CD8-positive, alpha-beta memory T cell (primary cell): Measurements from ENCODE around the gene TMEM91. TPM values are rescaled to one million over a fixed set of nuclear protein-coding genes. Genes with fewer than 3 reads are reported as not detected.

Source experiments
- CTCF ChIA-PET: fragments of 350-600 bp; sonication (Branson Sonifier 250); formaldehyde crosslinking; loops from one replicate; lab custom pipeline; 2021; ENCODE audit warnings: antibody characterized with exemption; lab: Charles Lee
- POLR2A ChIA-PET: fragments of 350-600 bp; sonication (Branson Sonifier 250); formaldehyde crosslinking; loops from one replicate; lab custom pipeline; 2021; ENCODE audit warnings: antibody characterized with exemption; lab: Charles Lee
- DNase-seq, 5 donors: peaks; one replicate each; pipeline versions ENCODE4 v3.0.0 to v3.0.0-alpha.2; 2020 to 2022; ENCODE audit warnings: mixed read lengths in 1 of 5
- H3K27ac ChIP-seq: one replicate; pipeline ENCODE4 v1.7.0; 2013; ENCODE audit warnings: low read depth, mild to moderate bottlenecking, low read length, moderate library complexity
- H3K27me3 ChIP-seq: 2 replicates; pipeline ENCODE4 v1.7.0; 2013; ENCODE audit warnings: low read length, mild to moderate bottlenecking; ENCODE audit not compliant: insufficient read depth, poor library complexity, severe bottlenecking
- H3K36me3 ChIP-seq: 2 replicates; pipeline ENCODE4 v1.7.0; 2013; ENCODE audit warnings: mild to moderate bottlenecking, low read length, moderate library complexity; ENCODE audit not compliant: insufficient read depth
- H3K4me1 ChIP-seq: 2 replicates; pipeline ENCODE4 v1.7.0; 2013; ENCODE audit warnings: mild to moderate bottlenecking, low read length, moderate library complexity; ENCODE audit not compliant: insufficient read depth
- H3K4me3 ChIP-seq: 2 replicates; pipeline ENCODE4 v1.7.0; 2013; ENCODE audit warnings: mild to moderate bottlenecking, low read length
- H3K9me3 ChIP-seq: 2 replicates; pipeline ENCODE4 v1.7.0; 2013; ENCODE audit warnings: mild to moderate bottlenecking, low read length
- H3K27ac Mint-ChIP-seq, 8 donors: one replicate each; pipeline ENCODE4 v1.8.0; 2020 to 2021; ENCODE audit warnings: mixed read lengths in 8 of 8, mild to moderate bottlenecking in 6 of 8, inconsistent platforms in 3 of 8, moderate library complexity in 3 of 8
- H3K27me3 Mint-ChIP-seq, 2 donors: one replicate each; pipeline ENCODE4 v1.8.0; 2020 to 2021; ENCODE audit warnings: mixed read lengths in 2 of 2, mild to moderate bottlenecking in 1 of 2, moderate library complexity in 1 of 2
- H3K36me3 Mint-ChIP-seq, 3 donors: one replicate each; pipeline ENCODE4 v1.8.0; 2020 to 2021; ENCODE audit warnings: mixed read lengths in 3 of 3, inconsistent platforms in 1 of 3, mild to moderate bottlenecking in 1 of 3
- H3K4me1 Mint-ChIP-seq, 3 donors: one replicate each; pipeline ENCODE4 v1.8.0; 2020 to 2021; ENCODE audit warnings: mixed read lengths in 3 of 3, inconsistent platforms in 1 of 3, mild to moderate bottlenecking in 1 of 3
- H3K4me3 Mint-ChIP-seq, 7 donors: one replicate each; pipeline ENCODE4 v1.8.0; 2020 to 2021; ENCODE audit warnings: mixed read lengths in 7 of 7, mild to moderate bottlenecking in 6 of 7, moderate library complexity in 4 of 7, inconsistent platforms in 2 of 7
- H3K9me3 Mint-ChIP-seq, 5 donors: one replicate each; pipeline ENCODE4 v1.8.0; 2020 to 2022; ENCODE audit warnings: mixed read lengths in 5 of 5, mild to moderate bottlenecking in 3 of 5, moderate library complexity in 2 of 5, inconsistent platforms in 1 of 5
- polyA plus RNA-seq: library from polyadenylated mRNA; unstranded; fragments of 300-500 nt; fragmentation: Illumina TruSeq; gene quantifications from one replicate; pipeline ENCODE4 v1.2.3, GENCODE V29; 2021
- total RNA-seq, 2 experiments: library from RNA; stranded (reverse); gene quantifications; one replicate each; pipeline ENCODE4 v1.2.3, GENCODE V29; 2021

The TMEM91 gene
- total and polyA plus RNA-seq, 3 experiments from 2014 or later: 2.6 to 3.8 (median 3.7) TPM

- Mint-ChIP-seq H3K36me3 (peaks cover 22 to 75% (median 34%) of the 10 kb centered on the region in 3 donors), H3K4me1 (peaks cover 57 to 78% (median 69%) of the 10 kb centered on the region in 3 donors), H3K4me3 (peak overlapping the region in 6 of 7 donors; percentile 11 to 77 (median 40)), H3K9me3 (peaks cover 0 to 5% (median 0%) of the 10 kb centered on the region in 5 donors), H3K27me3 (peaks cover 0 to 9% of the 10 kb centered on the region in 2 donors), H3K27ac (peak overlapping the region in 7 of 8 donors; percentile 77 to 100 (median 94))
- H3K27ac ChIP-seq: no peak overlapping the region
- H3K4me3 ChIP-seq: no peak overlapping the region
- peaks cover 53% of the 10 kb centered on the region for H3K4me1 ChIP-seq
- ChIA-PET POLR2A (interaction anchor here (0.6 to 0.7 kb wide), 2 partner anchors 26 to 31 kb away, joined by 3 to 5 read pairs; no protein-coding TSS in a partner anchor), CTCF (interaction anchor here (1.1 to 1.2 kb wide), 2 partner anchors 21 to 23 kb away, joined by 3 to 5 read pairs; no protein-coding TSS in a partner anchor)
- no peaks in the 10 kb centered on the region for H3K27me3 ChIP-seq
- H3K9me3 ChIP-seq: no peaks in the 10 kb centered on the region
- DNase-seq: peak in 1 of 5 donors; percentile 24
- peaks cover 50% of the 10 kb centered on the region for H3K36me3 ChIP-seq
These were observed 45.2 kb upstream of the TMEM91 start for GRCh38 chr19:41330946-41331678.

- no peak overlapping the region for H3K27ac ChIP-seq
- peak overlapping the region in 4 of 7 donors; percentile 22 to 77 (median 50) for H3K4me3 Mint-ChIP-seq
- no peaks in the 10 kb centered on the region for H3K27me3 ChIP-seq
- H3K4me3 ChIP-seq: no peak overlapping the region
- no peak for DNase-seq
- POLR2A ChIA-PET: interaction anchor here (0.6 kb wide), 1 partner anchor 25 kb away, joined by 3 read pairs; no protein-coding TSS in a partner anchor
- H3K36me3 Mint-ChIP-seq: peaks cover 20 to 75% (median 31%) of the 10 kb centered on the region in 3 donors
- H3K36me3 ChIP-seq: peaks cover 50% of the 10 kb centered on the region
- peaks cover 0 to 7% of the 10 kb centered on the region in 2 donors for H3K27me3 Mint-ChIP-seq
- H3K27ac Mint-ChIP-seq: peak overlapping the region; percentile 43 to 100 (median 91)
- peaks cover 48 to 69% (median 60%) of the 10 kb centered on the region in 3 donors for H3K4me1 Mint-ChIP-seq
- no peaks in the 10 kb centered on the region for H3K9me3 ChIP-seq
- peaks cover 44% of the 10 kb centered on the region for H3K4me1 ChIP-seq
- H3K9me3 Mint-ChIP-seq: peaks cover 0 to 2% (median 0%) of the 10 kb centered on the region in 5 donors
- CTCF ChIA-PET: interaction anchor here (0.8 to 1.2 kb wide), 3 partner anchors 21 to 68 kb away, joined by 3 to 5 read pairs (median 3); partner anchors contain the start of gene HNRNPUL1
These were observed 44.3 kb upstream of the TMEM91 start for GRCh38 chr19:41332000-41332399.

- H3K4me3 Mint-ChIP-seq: peak overlapping the region in 4 of 7 donors; percentile 22 to 43 (median 39)
- Histone ChIP-seq H3K36me3 (peaks cover 50% of the 10 kb centered on the region), H3K27ac (no peak overlapping the region), H3K27me3 (no peaks in the 10 kb centered on the region), H3K4me3 (no peak overlapping the region), H3K4me1 (peaks cover 40% of the 10 kb centered on the region), H3K9me3 (no peaks in the 10 kb centered on the region)
- peaks cover 20 to 76% (median 32%) of the 10 kb centered on the region in 3 donors for H3K36me3 Mint-ChIP-seq
- ChIA-PET POLR2A (interaction anchor here (0.6 kb wide), 1 partner anchor 68 kb away, joined by 3 read pairs; the partner anchor contains the start of gene HNRNPUL1), CTCF (interaction anchor here (0.8 to 1.2 kb wide), 2 partner anchors 22 to 68 kb away, joined by 3 read pairs; partner anchors contain the start of gene HNRNPUL1)
- no peaks in the 10 kb centered on the region for H3K9me3 Mint-ChIP-seq
- no peak for DNase-seq
- H3K27ac Mint-ChIP-seq: peak overlapping the region in 7 of 8 donors; percentile 14 to 100 (median 59)
- H3K4me1 Mint-ChIP-seq: peaks cover 47 to 68% (median 60%) of the 10 kb centered on the region in 3 donors
- H3K27me3 Mint-ChIP-seq: peaks cover 0 to 5% of the 10 kb centered on the region in 2 donors
These were observed 43.9 kb upstream of the TMEM91 start for GRCh38 chr19:41332468-41332867.

- H3K27me3 ChIP-seq: no peaks in the 10 kb centered on the region
- Mint-ChIP-seq H3K27ac (peak overlapping the region in 6 of 8 donors; percentile 21 to 100 (median 58)), H3K27me3 (peaks cover 0 to 2% of the 10 kb centered on the region in 2 donors), H3K9me3 (no peaks in the 10 kb centered on the region), H3K36me3 (peaks cover 23 to 81% (median 30%) of the 10 kb centered on the region in 3 donors), H3K4me1 (peaks cover 40 to 60% (median 50%) of the 10 kb centered on the region in 3 donors), H3K4me3 (peak overlapping the region in 2 of 7 donors; percentile 32 to 58)
- H3K9me3 ChIP-seq: no peaks in the 10 kb centered on the region
- CTCF ChIA-PET: interaction anchor here (1.0 to 3.6 kb wide), 3 partner anchors 13 to 27 kb away, joined by 3 to 11 read pairs (median 3); no protein-coding TSS in a partner anchor
- H3K27ac ChIP-seq: no peak overlapping the region
- no peak for DNase-seq
- peaks cover 50% of the 10 kb centered on the region for H3K36me3 ChIP-seq
- no peak overlapping the region for H3K4me3 ChIP-seq
- POLR2A ChIA-PET: no interaction called here
- peaks cover 22% of the 10 kb centered on the region for H3K4me1 ChIP-seq
These were observed 41.5 kb upstream of the TMEM91 start for GRCh38 chr19:41334793-41335192.

GRCh38 chr19:41335467-41335866 is 40.9 kb upstream of the TMEM91 start:
- peaks cover 15% of the 10 kb centered on the region for H3K4me1 ChIP-seq
- H3K9me3 ChIP-seq: no peaks in the 10 kb centered on the region
- Mint-ChIP-seq H3K9me3 (no peaks in the 10 kb centered on the region), H3K4me1 (peaks cover 40 to 57% (median 49%) of the 10 kb centered on the region in 3 donors), H3K36me3 (peaks cover 23 to 82% (median 30%) of the 10 kb centered on the region in 3 donors), H3K27me3 (peaks cover 0 to 2% of the 10 kb centered on the region in 2 donors), H3K4me3 (peak overlapping the region in 1 of 7 donors; percentile 58), H3K27ac (peak overlapping the region in 6 of 8 donors; percentile 45 to 100 (median 63))
- ChIA-PET CTCF (interaction anchor here (1.0 to 3.6 kb wide), 3 partner anchors 12 to 235 kb away, joined by 3 to 11 read pairs (median 3); no protein-coding TSS in a partner anchor), POLR2A (interaction anchor here (0.5 to 1.1 kb wide), 2 partner anchors 11 to 27 kb away, joined by 3 to 8 read pairs; no protein-coding TSS in a partner anchor)
- no peak for DNase-seq
- H3K4me3 ChIP-seq: no peak overlapping the region
- no peaks in the 10 kb centered on the region for H3K27me3 ChIP-seq
- H3K27ac ChIP-seq: no peak overlapping the region
- H3K36me3 ChIP-seq: peaks cover 54% of the 10 kb centered on the region

- Mint-ChIP-seq H3K4me3 (peak overlapping the region in 2 of 7 donors; percentile 60 to 65), H3K9me3 (no peaks in the 10 kb centered on the region), H3K27ac (peak overlapping the region in 5 of 8 donors; percentile 55 to 100 (median 82)), H3K36me3 (peaks cover 14 to 81% (median 27%) of the 10 kb centered on the region in 3 donors), H3K4me1 (peaks cover 43 to 59% (median 48%) of the 10 kb centered on the region in 3 donors), H3K27me3 (no peaks in the 10 kb centered on the region)
- H3K9me3 ChIP-seq: no peaks in the 10 kb centered on the region
- no peak for DNase-seq
- H3K36me3 ChIP-seq: peaks cover 52% of the 10 kb centered on the region
- no peak overlapping the region for H3K27ac ChIP-seq
- peaks cover 35% of the 10 kb centered on the region for H3K4me1 ChIP-seq
- no peaks in the 10 kb centered on the region for H3K27me3 ChIP-seq
- ChIA-PET POLR2A (interaction anchor here (0.6 to 0.7 kb wide), 2 partner anchors 8 to 135 kb away, joined by 5 to 10 read pairs; no protein-coding TSS in a partner anchor), CTCF (interaction anchor here (2.2 kb wide), 1 partner anchor 13 kb away, joined by 7 read pairs; the partner anchor contains the start of gene TGFB1)
- H3K4me3 ChIP-seq: no peak overlapping the region
These were observed 36.4 kb upstream of the TMEM91 start for GRCh38 chr19:41339936-41340335.

- Histone ChIP-seq H3K27me3 (no peaks in the 10 kb centered on the region), H3K9me3 (no peaks in the 10 kb centered on the region), H3K36me3 (peaks cover 55% of the 10 kb centered on the region), H3K4me1 (peaks cover 47% of the 10 kb centered on the region), H3K4me3 (peak overlapping the region; percentile 26), H3K27ac (no peak overlapping the region)
- DNase-seq: peak in 1 of 5 donors; percentile 24
- H3K4me3 Mint-ChIP-seq: peak overlapping the region; percentile 39 to 79 (median 68)
- peaks cover 46 to 63% (median 53%) of the 10 kb centered on the region in 3 donors for H3K4me1 Mint-ChIP-seq
- peak overlapping the region; percentile 57 to 100 (median 86) for H3K27ac Mint-ChIP-seq
- H3K27me3 Mint-ChIP-seq: no peaks in the 10 kb centered on the region
- CTCF ChIA-PET: interaction anchor here (1.1 to 1.7 kb wide), 2 partner anchors 10 to 13 kb away, joined by 3 to 4 read pairs; no protein-coding TSS in a partner anchor
- peaks cover 17 to 82% (median 23%) of the 10 kb centered on the region in 3 donors for H3K36me3 Mint-ChIP-seq
- POLR2A ChIA-PET: interaction anchor here (0.6 to 1.3 kb wide), 4 partner anchors 9 to 64 kb away, joined by 3 to 6 read pairs (median 4); no protein-coding TSS in a partner anchor
- H3K9me3 Mint-ChIP-seq: no peaks in the 10 kb centered on the region
These were observed 34.5 kb upstream of the TMEM91 start for GRCh38 chr19:41341669-41342490.
